ENCODE results near the gene SH2D1A.

The SH2D1A gene

DNA sequence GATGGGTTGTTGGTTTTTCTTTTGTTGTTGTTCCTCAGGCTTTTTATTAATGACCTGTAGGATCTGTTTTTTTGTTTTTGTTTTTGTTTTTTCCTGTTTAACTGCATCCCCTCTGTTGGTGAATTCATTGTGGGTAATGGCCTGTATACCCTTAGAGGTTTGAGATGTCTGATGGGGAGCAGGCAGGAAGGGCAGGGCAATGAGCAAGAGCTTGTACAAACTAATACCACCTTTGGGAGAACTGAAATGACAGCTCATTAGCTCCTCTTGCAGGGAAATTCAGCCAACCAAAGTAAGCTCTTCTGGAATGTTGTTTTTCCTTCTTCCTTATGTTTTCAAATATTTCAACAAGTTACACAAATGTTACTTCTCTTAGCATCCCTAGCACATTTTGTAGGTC is 23.4 kb downstream of the SH2D1A start:
- TF ChIP-seq, protein P1, sequence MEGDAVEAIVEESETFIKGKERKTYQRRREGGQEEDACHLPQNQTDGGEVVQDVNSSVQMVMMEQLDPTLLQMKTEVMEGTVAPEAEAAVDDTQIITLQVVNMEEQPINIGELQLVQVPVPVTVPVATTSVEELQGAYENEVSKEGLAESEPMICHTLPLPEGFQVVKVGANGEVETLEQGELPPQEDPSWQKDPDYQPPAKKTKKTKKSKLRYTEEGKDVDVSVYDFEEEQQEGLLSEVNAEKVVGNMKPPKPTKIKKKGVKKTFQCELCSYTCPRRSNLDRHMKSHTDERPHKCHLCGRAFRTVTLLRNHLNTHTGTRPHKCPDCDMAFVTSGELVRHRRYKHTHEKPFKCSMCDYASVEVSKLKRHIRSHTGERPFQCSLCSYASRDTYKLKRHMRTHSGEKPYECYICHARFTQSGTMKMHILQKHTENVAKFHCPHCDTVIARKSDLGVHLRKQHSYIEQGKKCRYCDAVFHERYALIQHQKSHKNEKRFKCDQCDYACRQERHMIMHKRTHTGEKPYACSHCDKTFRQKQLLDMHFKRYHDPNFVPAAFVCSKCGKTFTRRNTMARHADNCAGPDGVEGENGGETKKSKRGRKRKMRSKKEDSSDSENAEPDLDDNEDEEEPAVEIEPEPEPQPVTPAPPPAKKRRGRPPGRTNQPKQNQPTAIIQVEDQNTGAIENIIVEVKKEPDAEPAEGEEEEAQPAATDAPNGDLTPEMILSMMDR (IDR thresholded peaks at IDR 0.05; ENCODE audit: extremely low read depth, insufficient read depth, missing control alignments): no peak
- in situ Hi-C loops (cut with MboI; ENCODE audit: low pct_unique_long_range_greater_than_20kb, low sequenced_read_pairs, unreplicated experiment): no loop called here
- DNase-seq (ENCODE audit: low spot score): no peak

DNA sequence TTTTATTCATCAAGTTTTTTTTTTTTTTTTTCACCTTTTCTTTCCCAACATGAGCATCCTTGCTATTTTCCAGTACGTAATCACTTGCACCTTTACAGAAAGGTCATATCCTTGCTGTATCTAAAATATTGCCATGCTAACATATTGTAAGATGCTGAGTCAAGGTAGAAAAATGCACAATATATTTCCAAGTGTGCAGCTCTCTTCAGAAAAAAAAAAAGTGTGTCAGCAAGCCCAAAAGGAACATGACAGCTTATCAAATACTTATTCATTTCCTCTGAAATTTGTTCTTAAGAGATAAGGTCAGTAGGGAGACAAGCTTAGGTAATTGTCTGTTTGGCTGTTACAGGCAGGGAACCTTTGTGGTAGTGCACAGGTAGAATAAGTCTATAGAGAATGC is 27.0 kb downstream of the SH2D1A start:
- DNase-seq (ENCODE audit: low spot score): no peak
- TF ChIP-seq, protein P1 (IDR thresholded peaks at IDR 0.05; ENCODE audit: extremely low read depth, insufficient read depth, missing control alignments): no peak
- in situ Hi-C loops (cut with MboI; ENCODE audit: low pct_unique_long_range_greater_than_20kb, low sequenced_read_pairs, unreplicated experiment): no loop called here

DNA sequence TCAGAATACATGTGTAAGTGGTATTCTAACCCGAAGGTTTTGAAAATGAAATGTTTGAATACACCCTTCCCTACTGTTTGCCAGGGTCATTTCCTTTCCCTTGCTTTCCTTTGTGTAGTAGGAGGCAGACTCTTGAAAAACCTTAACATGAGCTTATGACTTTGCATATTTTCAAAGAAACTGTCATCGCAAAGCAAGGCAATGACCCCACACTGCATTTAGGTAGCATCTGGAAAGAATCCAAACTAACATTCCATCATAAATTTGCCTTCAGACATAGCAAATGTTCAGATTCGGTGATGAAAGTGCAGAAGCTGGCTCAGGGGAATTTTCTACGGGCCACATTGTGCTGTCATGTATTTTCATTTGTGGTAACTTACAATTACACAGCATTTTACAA is 32.3 kb downstream of the SH2D1A start:
- in situ Hi-C loops (cut with MboI; ENCODE audit: low pct_unique_long_range_greater_than_20kb, low sequenced_read_pairs, unreplicated experiment): no loop called here
- no peak for DNase-seq (ENCODE audit: low spot score)
- TF ChIP-seq, protein P1 (IDR thresholded peaks at IDR 0.05; ENCODE audit: extremely low read depth, insufficient read depth, missing control alignments): no peak

DNA sequence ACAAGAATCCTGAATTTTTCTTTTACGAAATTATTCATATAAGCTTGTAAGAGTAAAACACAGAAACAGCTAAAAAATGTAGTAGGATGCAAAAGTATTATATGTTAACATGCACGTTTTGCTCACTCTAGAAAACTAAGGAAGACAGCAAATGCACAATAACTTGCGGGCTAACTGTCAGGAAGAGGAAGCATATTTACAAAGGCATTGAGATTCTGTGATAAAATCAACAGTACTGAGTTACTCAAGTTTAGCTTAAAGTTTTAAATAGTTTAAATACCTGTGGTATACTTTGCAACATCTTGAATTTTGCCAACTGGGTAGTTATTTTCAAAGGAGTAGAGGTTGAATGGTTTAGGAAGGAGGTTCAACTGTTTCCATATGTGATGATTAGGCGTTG is 37.0 kb downstream of the SH2D1A start:
- in situ Hi-C loops (cut with MboI; ENCODE audit: low pct_unique_long_range_greater_than_20kb, low sequenced_read_pairs, unreplicated experiment): no loop called here
- TF ChIP-seq, protein P1 (IDR thresholded peaks at IDR 0.05; ENCODE audit: extremely low read depth, insufficient read depth, missing control alignments): no peak
- DNase-seq (ENCODE audit: low spot score): no peak

DNA sequence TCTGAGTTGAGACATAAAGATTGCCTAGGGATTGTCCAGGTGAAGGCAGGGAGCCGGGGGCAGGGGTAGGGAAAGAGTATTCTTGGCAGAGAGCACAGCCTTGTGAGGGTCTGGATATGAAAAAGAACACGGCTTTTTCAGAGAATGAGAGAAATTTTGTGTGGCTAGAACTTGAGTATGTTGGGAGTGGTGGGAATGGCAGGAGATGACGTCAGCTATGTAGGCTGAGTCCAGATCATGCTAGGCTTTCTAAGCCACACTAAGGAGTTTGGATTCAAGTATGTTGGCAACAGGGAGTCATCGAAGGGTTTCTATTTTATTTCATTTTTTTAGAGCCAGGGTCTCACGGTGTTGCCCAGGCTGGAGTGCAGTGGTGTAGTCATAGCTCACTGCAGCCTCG is 40.0 kb downstream of the SH2D1A start:
- in situ Hi-C loops (cut with MboI; ENCODE audit: low pct_unique_long_range_greater_than_20kb, low sequenced_read_pairs, unreplicated experiment): no loop called here
- TF ChIP-seq, protein P1 (IDR thresholded peaks at IDR 0.05; ENCODE audit: extremely low read depth, insufficient read depth, missing control alignments): no peak
- no peak for DNase-seq (ENCODE audit: low spot score)

DNA sequence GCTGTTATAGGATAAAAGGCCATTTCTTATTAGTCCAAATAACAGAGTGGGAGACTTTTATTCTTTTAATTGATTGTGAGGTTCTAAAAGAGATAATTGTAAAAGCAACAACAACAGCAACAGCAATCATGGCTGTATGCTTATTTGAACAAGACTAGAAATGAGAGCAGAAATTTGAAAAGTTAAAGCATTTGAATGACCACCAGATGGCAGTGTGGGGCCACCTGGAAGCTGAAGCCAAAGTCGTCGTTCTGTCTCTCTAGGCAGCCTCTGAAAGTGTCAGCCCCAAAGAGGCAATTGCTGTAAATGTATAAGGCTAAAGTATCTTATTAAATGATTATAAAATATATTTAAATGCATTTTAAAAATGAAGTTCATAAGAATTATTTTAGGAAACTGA is 42.2 kb downstream of the SH2D1A start:
- peak; percentile 41 for DNase-seq (ENCODE audit: low spot score)
- in situ Hi-C loops (cut with MboI; ENCODE audit: low pct_unique_long_range_greater_than_20kb, low sequenced_read_pairs, unreplicated experiment): no loop called here
- TF ChIP-seq, protein P1 (IDR thresholded peaks at IDR 0.05; ENCODE audit: extremely low read depth, insufficient read depth, missing control alignments): peak; percentile 77

DNA sequence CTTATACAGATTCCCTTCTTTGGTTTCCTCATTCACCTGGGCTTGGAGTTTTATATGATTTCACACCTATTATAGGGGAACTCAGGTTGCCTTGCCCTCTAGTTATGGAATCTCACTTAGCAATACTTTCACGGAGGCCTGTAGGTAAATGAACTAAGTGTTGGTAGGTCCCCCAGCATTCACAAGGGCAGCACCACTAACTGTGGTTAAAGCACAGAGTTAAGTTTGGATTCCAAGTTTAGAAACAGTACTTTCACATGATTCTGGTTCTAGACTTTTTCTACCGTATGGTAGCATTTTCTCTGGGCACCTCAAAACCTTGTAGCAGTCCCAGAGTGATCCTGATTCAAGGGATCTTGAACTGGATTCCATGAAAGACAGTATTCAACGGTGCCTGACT is 46.4 kb downstream of the SH2D1A start:
- in situ Hi-C loops (cut with MboI; ENCODE audit: low pct_unique_long_range_greater_than_20kb, low sequenced_read_pairs, unreplicated experiment): no loop called here
- no peak for DNase-seq (ENCODE audit: low spot score)
- TF ChIP-seq, protein P1 (IDR thresholded peaks at IDR 0.05; ENCODE audit: extremely low read depth, insufficient read depth, missing control alignments): no peak
